ENCODE measurements around the gene MATR3. TPM values are rescaled to one million over a fixed set of nuclear protein-coding genes. Genes with fewer than 3 reads are reported as not detected.

The MATR3 gene
- total RNA-seq, 1 donor from 2014 or later, result 120 TPM

GRCh38 chr5:139368613-139369012 is 75.1 kb downstream of the MATR3 start:
- no peak for ATAC-seq
- intact Hi-C loops (cut with DNase I), result no loop called here
- no peak for DNase-seq (ENCODE audit: missing footprints)

- intact Hi-C loops (cut with DNase I), result no loop called here
Measured at GRCh38 chr5:139369181-139369580, 75.6 kb downstream of the MATR3 start.

GRCh38 chr5:139371482-139372435 is 78.2 kb downstream of the MATR3 start:
- ATAC-seq, result peak; percentile 23

More at GRCh38 chr5:139369181-139369580, 75.6 kb downstream of the MATR3 start:
- DNase-seq (ENCODE audit: missing footprints) (no peak), ATAC-seq (no peak)

GRCh38 chr5:139374909-139375308 is 81.4 kb downstream of the MATR3 start:
- intact Hi-C loops (cut with DNase I), result no loop called here
- no peak for DNase-seq (ENCODE audit: missing footprints)
- no peak for ATAC-seq

More at GRCh38 chr5:139371482-139372435, 78.2 kb downstream of the MATR3 start:
- no peak for DNase-seq (ENCODE audit: missing footprints)
- intact Hi-C loops (cut with DNase I), result loop anchor here (2.0 kb wide), 1 partner anchor 19 kb away; no protein-coding TSS in a partner anchor

- DNase-seq (ENCODE audit: missing footprints) (no peak), ATAC-seq (no peak)
- intact Hi-C loops (cut with DNase I), result no loop called here
Measured at GRCh38 chr5:139376364-139376763, 82.8 kb downstream of the MATR3 start.

- intact Hi-C loops (cut with DNase I), result no loop called here
- ATAC-seq (no peak), DNase-seq (ENCODE audit: missing footprints) (no peak)
Measured at GRCh38 chr5:139377226-139377625, 83.7 kb downstream of the MATR3 start.

- DNase-seq (ENCODE audit: missing footprints), result no peak
- intact Hi-C loops (cut with DNase I), result no loop called here
- no peak for ATAC-seq
Measured at GRCh38 chr5:139378101-139378825, 84.7 kb downstream of the MATR3 start.

- peak; percentile 58 for DNase-seq (ENCODE audit: missing footprints)
- ATAC-seq, result no peak
- intact Hi-C loops (cut with DNase I), result no loop called here
Measured at GRCh38 chr5:139378941-139379361, 85.4 kb downstream of the MATR3 start.

- no peak for ATAC-seq
- DNase-seq (ENCODE audit: missing footprints), result peak; percentile 59
- intact Hi-C loops (cut with DNase I), result no loop called here
Measured at GRCh38 chr5:139379626-139380449, 86.3 kb downstream of the MATR3 start.

Other genes starting within 250 kb of the MATR3 start
- 46.2 TPM for gene SIL1, start 95.4 kb upstream of the MATR3 start, total RNA-seq
- 144 TPM for gene PAIP2, start 48.1 kb downstream of the MATR3 start, total RNA-seq
- not detected for gene SLC23A1, start 89.6 kb downstream of the MATR3 start, total RNA-seq
- gene MZB1, start 96.2 kb downstream of the MATR3 start, total RNA-seq, result 1.2 TPM
- gene PROB1, start 101.4 kb downstream of the MATR3 start, total RNA-seq, result 49.3 TPM
- gene SPATA24, start 110.3 kb downstream of the MATR3 start, total RNA-seq, result 17.2 TPM
- 7.9 TPM for gene DNAJC18, start 145.8 kb downstream of the MATR3 start, total RNA-seq
- 21.4 TPM for gene ECSCR, start 169.0 kb downstream of the MATR3 start, total RNA-seq
- not detected for gene SMIM33, start 177.3 kb downstream of the MATR3 start, total RNA-seq
- gene STING1, start 189.0 kb downstream of the MATR3 start, total RNA-seq, result 47.2 TPM